Lower lobe of right lung (tissue), 2 donors: ENCODE results near the gene ZCCHC9. TPM values are rescaled to one million over a fixed set of nuclear protein-coding genes. Genes with fewer than 3 reads are reported as not detected.
"Not testable (repeated sequence)": the region's sequence is repeated elsewhere in the genome, so short reads cannot be mapped to it uniquely, and the experiment has no call there.

ENCODE experiments used
- ATAC-seq, 2 donors: fragments of 200-7000 bp; cut with Tn5 transposase; one replicate each; pipeline ENCODE4 v1.9.1; 2020 to 2022; ENCODE audit warnings: mild to moderate bottlenecking in 2 of 2, moderate library complexity in 2 of 2
- DNase-seq: peaks from one replicate; pipeline ENCODE4 v3.0.0-alpha.2; 2020
- H3K27ac ChIP-seq: fragments of 200-600 bp; one replicate; pipeline ENCODE4 v1.8.0; 2022
- H3K27me3 ChIP-seq: fragments of 200-600 bp; one replicate; pipeline ENCODE4 v1.8.0; 2022; ENCODE audit warnings: low read depth
- H3K36me3 ChIP-seq: fragments of 200-600 bp; one replicate; pipeline ENCODE4 v1.8.0; 2022; ENCODE audit warnings: mild to moderate bottlenecking
- H3K4me1 ChIP-seq: fragments of 200-600 bp; one replicate; pipeline ENCODE4 v1.8.0; 2022
- H3K4me3 ChIP-seq: fragments of 200-600 bp; one replicate; pipeline ENCODE4 v1.8.0; 2022; ENCODE audit warnings: mild to moderate bottlenecking
- H3K9me3 ChIP-seq: fragments of 200-600 bp; one replicate; pipeline ENCODE4 v1.8.0; 2022
- intact Hi-C: fragments of 100-400 bp; cut with DNase I; formaldehyde crosslinking; loops from one replicate; pipeline ENCODE4 v1.11.0; 2022
- total RNA-seq: library from RNA; stranded (reverse); fragmentation: NEBNext Ultra II Directional; extraction: Animal tissue kit (Norgen Biotek cat#: 25700); gene quantifications from one replicate; pipeline ENCODE4 v1.2.1, GENCODE V29; 2021
- TF ChIP-seq, protein P1 (sequence below): fragments of 200-600 bp; IDR thresholded peaks from one replicate; pipeline ENCODE4 v1.8.0; 2022; ENCODE audit warnings: antibody characterized with exemption, mild to moderate bottlenecking
- donor health status: DM: no; HTN: yes; CAD: no; lungs with severe emphysema.

ZCCHC9 gene
- total RNA-seq, 1 donor from 2014 or later = 21.7 TPM

DNA sequence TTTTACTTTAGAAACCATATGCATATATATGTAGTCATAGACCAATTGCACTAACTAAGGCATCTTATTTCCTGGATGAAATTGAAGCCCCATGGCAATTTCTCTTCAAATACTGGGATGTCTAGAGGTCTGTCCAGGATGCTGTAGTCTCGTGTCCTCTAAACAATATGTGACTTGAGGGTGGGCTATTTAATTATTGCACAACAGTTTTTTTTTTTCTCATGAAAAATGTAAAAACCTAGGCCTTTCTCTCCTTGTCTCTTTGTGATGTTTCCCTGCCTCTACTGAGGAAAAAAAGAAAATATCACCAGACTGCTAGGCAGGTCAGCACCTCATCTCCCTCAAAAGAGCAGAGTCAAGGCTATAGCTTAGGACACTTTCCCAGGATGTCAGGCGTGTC lies 34.6 kb downstream of the ZCCHC9 start:
- TF ChIP-seq, protein P1, sequence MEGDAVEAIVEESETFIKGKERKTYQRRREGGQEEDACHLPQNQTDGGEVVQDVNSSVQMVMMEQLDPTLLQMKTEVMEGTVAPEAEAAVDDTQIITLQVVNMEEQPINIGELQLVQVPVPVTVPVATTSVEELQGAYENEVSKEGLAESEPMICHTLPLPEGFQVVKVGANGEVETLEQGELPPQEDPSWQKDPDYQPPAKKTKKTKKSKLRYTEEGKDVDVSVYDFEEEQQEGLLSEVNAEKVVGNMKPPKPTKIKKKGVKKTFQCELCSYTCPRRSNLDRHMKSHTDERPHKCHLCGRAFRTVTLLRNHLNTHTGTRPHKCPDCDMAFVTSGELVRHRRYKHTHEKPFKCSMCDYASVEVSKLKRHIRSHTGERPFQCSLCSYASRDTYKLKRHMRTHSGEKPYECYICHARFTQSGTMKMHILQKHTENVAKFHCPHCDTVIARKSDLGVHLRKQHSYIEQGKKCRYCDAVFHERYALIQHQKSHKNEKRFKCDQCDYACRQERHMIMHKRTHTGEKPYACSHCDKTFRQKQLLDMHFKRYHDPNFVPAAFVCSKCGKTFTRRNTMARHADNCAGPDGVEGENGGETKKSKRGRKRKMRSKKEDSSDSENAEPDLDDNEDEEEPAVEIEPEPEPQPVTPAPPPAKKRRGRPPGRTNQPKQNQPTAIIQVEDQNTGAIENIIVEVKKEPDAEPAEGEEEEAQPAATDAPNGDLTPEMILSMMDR = no peak
- intact Hi-C loops = no loop called here
- no peaks in the 10 kb centered on the region for H3K36me3 ChIP-seq
- no peak for ATAC-seq
- no peaks in the 10 kb centered on the region for H3K9me3 ChIP-seq
- no peaks in the 10 kb centered on the region for H3K27me3 ChIP-seq
- H3K4me3 ChIP-seq = no peak overlapping the region
- no peak overlapping the region for H3K27ac ChIP-seq
- no peaks in the 10 kb centered on the region for H3K4me1 ChIP-seq
- DNase-seq = no peak

- Histone ChIP-seq H3K9me3 (no peaks in the 10 kb centered on the region), H3K36me3 (no peaks in the 10 kb centered on the region), H3K4me1 (no peaks in the 10 kb centered on the region), H3K27ac (no peak overlapping the region), H3K27me3 (no peaks in the 10 kb centered on the region), H3K4me3 (no peak overlapping the region)
- no peak for ATAC-seq
- intact Hi-C loops = no loop called here
- TF ChIP-seq, protein P1 = no peak
- DNase-seq = no peak
Measured at GRCh38 chr5:81336556-81336955, 35.2 kb downstream of the ZCCHC9 start.

DNA sequence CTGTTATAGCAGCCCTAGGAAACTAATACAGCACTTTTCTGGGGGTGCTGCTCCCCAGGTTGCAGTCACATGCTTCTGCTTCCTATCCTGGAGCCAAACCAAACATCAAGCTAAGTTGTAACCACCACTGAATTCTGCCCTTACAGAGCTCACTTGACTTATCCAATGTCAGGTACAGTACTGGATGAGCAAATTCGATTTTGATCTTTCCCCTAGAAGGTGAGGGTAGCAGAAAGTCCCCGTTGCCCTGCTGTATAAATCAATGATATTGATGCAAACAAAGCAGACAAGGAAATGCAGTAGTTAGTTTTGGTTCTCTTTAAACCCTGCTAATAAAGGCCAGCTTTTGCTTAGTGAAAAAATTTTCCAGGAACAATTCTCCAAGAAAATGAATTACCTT lies 36.4 kb downstream of the ZCCHC9 start:
- H3K27ac ChIP-seq = no peak overlapping the region
- no peaks in the 10 kb centered on the region for H3K4me1 ChIP-seq
- ATAC-seq (no peak), DNase-seq (no peak)
- intact Hi-C loops = no loop called here
- TF ChIP-seq, protein P1 = no peak
- no peaks in the 10 kb centered on the region for H3K27me3 ChIP-seq
- H3K36me3 ChIP-seq = no peaks in the 10 kb centered on the region
- H3K9me3 ChIP-seq = no peaks in the 10 kb centered on the region
- no peak overlapping the region for H3K4me3 ChIP-seq

GRCh38 chr5:81338213-81338612 lies 36.8 kb downstream of the ZCCHC9 start:
- intact Hi-C loops = not testable (repeated sequence)

GRCh38 chr5:81344736-81345135 lies 43.3 kb downstream of the ZCCHC9 start:
- Histone ChIP-seq H3K4me3 (no peak overlapping the region), H3K27me3 (no peaks in the 10 kb centered on the region), H3K27ac (no peak overlapping the region), H3K36me3 (no peaks in the 10 kb centered on the region), H3K4me1 (no peaks in the 10 kb centered on the region), H3K9me3 (no peaks in the 10 kb centered on the region)
- no peak for ATAC-seq
- TF ChIP-seq, protein P1 = no peak
- intact Hi-C loops = no loop called here
- DNase-seq = no peak

More at GRCh38 chr5:81338213-81338612, 36.8 kb downstream of the ZCCHC9 start:
- H3K27ac ChIP-seq, DNase-seq, H3K36me3 ChIP-seq, H3K4me1 ChIP-seq, H3K9me3 ChIP-seq, H3K27me3 ChIP-seq, H3K4me3 ChIP-seq, ATAC-seq: not testable (repeated sequence)

DNA sequence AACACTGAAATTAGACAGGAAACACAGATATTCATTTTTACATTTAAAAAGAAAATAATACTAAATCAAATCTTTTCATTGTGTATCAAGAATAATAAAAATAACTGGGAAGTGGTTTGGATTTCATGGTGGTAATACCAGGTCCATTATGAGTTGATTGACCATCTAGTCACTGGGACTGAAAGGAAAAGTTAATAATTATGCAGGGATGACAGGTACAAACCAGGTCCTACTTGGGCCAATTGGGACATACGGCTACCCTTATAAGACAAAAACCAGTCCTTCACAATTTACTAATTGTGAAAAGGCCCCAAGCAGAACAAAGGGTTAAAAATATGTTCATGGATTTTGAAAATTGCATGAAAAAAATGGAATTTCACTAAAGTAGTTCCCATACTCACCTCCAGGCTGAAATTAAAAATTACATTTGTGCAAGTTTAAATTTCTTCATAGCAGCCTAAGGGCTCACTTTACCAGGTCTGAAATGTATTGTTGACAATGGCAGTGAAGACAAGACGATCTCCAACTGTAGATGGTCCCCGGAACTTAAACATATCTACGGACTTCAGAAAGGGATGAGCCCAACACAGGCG lies 44.1 kb downstream of the ZCCHC9 start:
- Histone ChIP-seq H3K9me3 (no peaks in the 10 kb centered on the region), H3K4me1 (no peaks in the 10 kb centered on the region), H3K36me3 (no peaks in the 10 kb centered on the region), H3K27me3 (no peaks in the 10 kb centered on the region), H3K27ac (no peak overlapping the region), H3K4me3 (no peak overlapping the region)
- ATAC-seq = no peak
- DNase-seq = no peak
- TF ChIP-seq, protein P1 = no peak
- intact Hi-C loops = no loop called here
